Lung (tissue), 12 donors: Measurements from ENCODE around the gene HECTD2. TPM values are rescaled to one million over a fixed set of nuclear protein-coding genes. Genes with fewer than 3 reads are reported as not detected.
"Not testable (repeated sequence)": the region's sequence is repeated elsewhere in the genome, so short reads cannot be mapped to it uniquely, and the experiment has no call there.

ENCODE experiments used
- ATAC-seq: fragments of 200-7000 bp; cut with Tn5 transposase; one replicate; pipeline ENCODE4 v1.9.1; 2020; ENCODE audit warnings: moderate number of reproducible peaks; ENCODE audit not compliant: insufficient read depth, low FRiP score
- DNase-seq, 3 donors: peaks; one replicate each; pipeline ENCODE4 v3.0.0-alpha.2; 2013 to 2017
- H3K27ac ChIP-seq, 2 donors: one replicate each; pipeline ENCODE4 v1.5.1; 2013; ENCODE audit warnings: mild to moderate bottlenecking in 2 of 2, moderate library complexity in 2 of 2, control low read depth in 1 of 2, inconsistent platforms in 1 of 2, low read depth in 1 of 2, low read length in 1 of 2
- H3K27me3 ChIP-seq, 3 donors: one replicate each; pipeline ENCODE4 v1.5.1; 2013; ENCODE audit warnings: low read length in 2 of 3; ENCODE audit not compliant: control insufficient read depth in 3 of 3, insufficient read depth in 3 of 3
- H3K36me3 ChIP-seq, 4 donors: one replicate each; pipeline ENCODE4 v1.5.1; 2013; ENCODE audit warnings: low read length in 4 of 4, mild to moderate bottlenecking in 1 of 4, moderate library complexity in 1 of 4; ENCODE audit not compliant: control insufficient read depth in 4 of 4, insufficient read depth in 4 of 4
- H3K4me1 ChIP-seq, 5 donors: one replicate each; pipeline ENCODE4 v1.5.1; 2013; ENCODE audit warnings: low read length in 5 of 5, mild to moderate bottlenecking in 2 of 5, moderate library complexity in 1 of 5; ENCODE audit not compliant: control insufficient read depth in 5 of 5, insufficient read depth in 5 of 5
- H3K4me3 ChIP-seq: one replicate; pipeline ENCODE4 v1.5.1; 2013; ENCODE audit warnings: mild to moderate bottlenecking, control low read depth, moderate library complexity
- H3K9ac ChIP-seq, 2 donors: one replicate each; pipeline ENCODE4 v1.5.1; 2013; ENCODE audit warnings: low read length in 2 of 2, control low read depth in 1 of 2; ENCODE audit not compliant: insufficient read depth in 1 of 2
- H3K9me3 ChIP-seq, 4 donors: one replicate each; pipeline ENCODE4 v1.5.1; 2013; ENCODE audit warnings: low read length in 3 of 4, mild to moderate bottlenecking in 1 of 4, moderate library complexity in 1 of 4; ENCODE audit not compliant: control insufficient read depth in 4 of 4, insufficient read depth in 3 of 4
- CTCF ChIP-seq: IDR thresholded peaks from 2 replicates; pipeline ENCODE4 v1.5.1; 2012; ENCODE audit warnings: mild to moderate bottlenecking; ENCODE audit errors: control extremely low read depth, extremely low read depth
- WGBS, 2 donors: extraction: QIAGEN DNeasy Blood & Tissue Kit; methylation state at CpG; one replicate each; pipeline ENCODE4 v1.1.7; 2013; 5-methylcytosine and 5-hydroxymethylcytosine counted together
- polyA plus RNA-seq, 2 donors: library from polyadenylated mRNA; stranded (reverse); fragments of 200-250 nt; gene quantifications; one replicate each; pipeline ENCODE4 v1.2.1, GENCODE V29; 2013
- total RNA-seq, 2 donors: library from RNA; depleted of rRNA in 1 of 2; stranded (reverse); fragments of >200 nt in 1 of 2; gene quantifications; one replicate each; pipeline ENCODE4 v1.2.1, GENCODE V29; 2014 to 2021
- donor health status: control.
- donor health status: control.
- donor health status: Bipolar disorder and iron deficiency.
- donor health status: healthy.
- donor health status: DM: yes; HTN: yes; CAD: no.

Gene HECTD2
- total and polyA plus RNA-seq, 4 donors = 3.1 to 50.8 (median 7.2) TPM

GRCh38 chr10:91557651-91558111, 147.5 kb downstream of the HECTD2 start:
- TF ChIP-seq CTCF = no peak
- Histone ChIP-seq H3K9me3 (no peaks in the 10 kb centered on the region), H3K36me3 (peaks cover 0 to 6% (median 1%) of the 10 kb centered on the region in 4 donors), H3K27me3 (no peaks in the 10 kb centered on the region), H3K27ac (no peak overlapping the region), H3K4me3 (no peak overlapping the region), H3K4me1 (peaks cover 0 to 23% (median 4%) of the 10 kb centered on the region in 5 donors), H3K9ac (no peak overlapping the region)
- 42 to 44% methylated on average over 2 of the region's 2 CpGs for WGBS, 2 donors
- no peak for DNase-seq
- no peak for ATAC-seq

GRCh38 chr10:91558473-91558872, 148.3 kb downstream of the HECTD2 start:
- Histone ChIP-seq H3K4me1 (peaks cover 0 to 17% (median 1%) of the 10 kb centered on the region in 5 donors), H3K27me3 (no peaks in the 10 kb centered on the region), H3K27ac (no peak overlapping the region), H3K9me3 (no peaks in the 10 kb centered on the region), H3K4me3 (no peak overlapping the region), H3K9ac (no peak overlapping the region), H3K36me3 (peaks cover 0 to 6% (median 1%) of the 10 kb centered on the region in 4 donors)
- ATAC-seq = no peak
- TF ChIP-seq CTCF = no peak
- DNase-seq = no peak
- WGBS, 2 donors = 85 to 92% methylated on average over 3 of the region's 3 CpGs

- Histone ChIP-seq H3K4me3 (no peak overlapping the region), H3K9me3 (no peaks in the 10 kb centered on the region), H3K4me1 (peaks cover 0 to 17% (median 3%) of the 10 kb centered on the region in 5 donors), H3K27ac (no peak overlapping the region), H3K36me3 (peaks cover 0 to 6% (median 1%) of the 10 kb centered on the region in 4 donors), H3K9ac (no peak overlapping the region), H3K27me3 (no peaks in the 10 kb centered on the region)
- no peak for ATAC-seq
- 93 to 96% methylated on average over 1 of the region's 1 CpG for WGBS, 2 donors
- DNase-seq = no peak
- TF ChIP-seq CTCF = no peak
Measured at GRCh38 chr10:91559169-91559568, 149.0 kb downstream of the HECTD2 start.

GRCh38 chr10:91559750-91560149, 149.6 kb downstream of the HECTD2 start:
- TF ChIP-seq CTCF = no peak
- no peak overlapping the region for H3K27ac ChIP-seq
- peaks cover 0 to 6% (median 1%) of the 10 kb centered on the region in 4 donors for H3K36me3 ChIP-seq
- H3K9me3 ChIP-seq = no peaks in the 10 kb centered on the region
- H3K9ac ChIP-seq = no peak overlapping the region
- H3K4me1 ChIP-seq = peaks cover 0 to 17% (median 3%) of the 10 kb centered on the region in 5 donors
- DNase-seq = no peak
- 96% methylated on average over 2 of the region's 2 CpGs for WGBS, 2 donors
- ATAC-seq = no peak
- H3K4me3 ChIP-seq = no peak overlapping the region
- no peaks in the 10 kb centered on the region for H3K27me3 ChIP-seq

- WGBS, 2 donors = 72 to 85% methylated on average over 3 of the region's 3 CpGs
- not testable (repeated sequence) for H3K9ac ChIP-seq, H3K9me3 ChIP-seq, H3K36me3 ChIP-seq, H3K27me3 ChIP-seq, H3K4me3 ChIP-seq, DNase-seq, H3K27ac ChIP-seq, ATAC-seq
- H3K4me1 ChIP-seq = peaks cover 0 to 17% (median 3%) of the 10 kb centered on the region in 5 donors
Measured at GRCh38 chr10:91560827-91561226, 150.7 kb downstream of the HECTD2 start.
